ENCODE results near the gene SLC12A9. TPM values are rescaled to one million over a fixed set of nuclear protein-coding genes. Genes with fewer than 3 reads are reported as not detected.

Gene SLC12A9
- total RNA-seq, 6 donors from 2014 or later: 14.5 to 50.1 (median 43.9) TPM

DNA sequence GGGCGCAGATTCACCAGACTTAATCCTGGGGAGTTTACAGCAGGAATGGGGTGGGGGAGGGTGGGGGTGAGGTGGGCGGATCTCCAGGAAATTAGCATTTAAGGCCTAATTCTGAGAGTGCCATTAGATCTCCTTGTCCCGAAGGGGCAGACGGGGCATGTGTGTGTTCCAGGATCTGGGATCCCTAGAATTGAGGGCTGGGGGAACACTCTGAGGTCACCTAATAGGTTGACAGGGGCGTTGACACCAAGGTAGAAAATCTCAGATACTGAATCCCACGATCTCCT is 15.8 kb upstream of the SLC12A9 start:
- Histone ChIP-seq H3K4me1 (peaks cover 9 to 30% (median 17%) of the 10 kb centered on the region in 4 donors), H3K9me3 (no peaks in the 10 kb centered on the region), H3K36me3 (no peaks in the 10 kb centered on the region), H3K27ac (peak overlapping the region; percentile 78 to 91 (median 85)), H3K4me3 (peak overlapping the region in 3 of 4 donors; percentile 31 to 47 (median 46)), H3K27me3 (no peaks in the 10 kb centered on the region)
- TF ChIP-seq POLR2A (IDR thresholded peaks at IDR 0.05): no peak
- TF ChIP-seq POLR2AphosphoS5 (IDR thresholded peaks at IDR 0.05): no peak
- TF ChIP-seq EP300 (IDR thresholded peaks at IDR 0.05): no peak
- ATAC-seq (ENCODE audit: low FRiP score in 2 of 2) (no peak), DNase-seq (no peak)
- WGBS, 2 donors: 24 to 32% methylated on average over 5 to 6 of the region's 6 CpGs

DNA sequence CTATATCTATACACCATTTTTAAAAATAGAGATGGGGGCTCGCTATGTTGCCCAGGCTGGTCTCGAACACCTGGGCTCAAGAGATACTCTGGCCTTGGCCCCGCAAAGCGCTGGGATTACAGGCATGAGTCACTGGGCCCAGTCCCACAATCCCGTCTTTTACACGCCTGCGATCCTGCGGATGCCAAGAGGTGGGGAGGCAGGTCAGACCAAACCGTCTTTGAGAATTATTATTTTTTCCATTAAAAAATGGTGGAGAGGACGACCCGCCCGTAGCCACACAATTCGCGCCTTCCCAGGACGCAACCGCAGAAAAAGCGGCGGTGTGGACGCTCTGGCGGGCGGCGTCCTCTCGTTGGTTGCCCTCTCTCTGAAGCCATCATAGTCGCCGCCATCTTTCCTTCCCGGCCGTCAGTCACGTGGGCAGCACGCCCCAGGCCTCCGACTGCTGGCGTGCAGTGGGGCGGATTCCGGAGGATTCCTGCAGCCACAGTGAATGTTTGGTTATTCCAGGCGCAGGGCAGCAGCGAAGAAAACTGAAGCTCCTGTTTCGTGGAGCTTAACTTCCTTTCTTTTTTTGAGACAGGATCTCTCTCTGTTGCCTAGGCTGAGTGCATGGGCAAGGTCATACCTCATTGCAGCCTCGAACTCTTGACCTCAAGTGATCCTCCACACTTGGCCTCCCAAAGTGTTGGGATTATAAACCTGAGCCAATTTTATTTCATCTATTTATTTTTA is 15.2 kb upstream of the SLC12A9 start:
- peak; percentile 95 to 98 for ATAC-seq (ENCODE audit: low FRiP score in 2 of 2)
- 2 to 11% methylated on average over 6 to 36 of the region's 37 CpGs for WGBS, 2 donors

DNA sequence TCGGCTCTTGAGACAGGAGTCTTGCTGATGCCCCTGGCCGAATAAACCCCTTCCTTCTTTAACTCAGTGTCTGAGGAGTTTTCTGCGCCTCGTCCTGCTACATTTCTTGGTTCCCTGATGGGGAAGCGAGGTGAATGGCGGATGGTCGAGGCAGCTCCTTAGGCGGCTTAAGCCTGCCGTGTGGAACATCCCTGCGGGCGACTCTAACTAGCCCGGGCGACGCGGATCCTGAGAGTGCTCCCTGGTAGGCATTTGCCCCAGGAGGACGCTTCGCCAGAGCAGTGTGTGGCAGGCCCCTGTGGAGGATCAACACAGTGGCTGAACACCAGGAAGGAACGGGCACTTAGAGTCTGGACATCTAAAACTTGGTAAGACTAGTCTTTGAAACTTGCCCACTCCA is 13.2 kb upstream of the SLC12A9 start:
- no peak for DNase-seq

More for the DNA sequence above, 15.2 kb upstream of the SLC12A9 start:
- TF ChIP-seq POLR2A (IDR thresholded peaks at IDR 0.05) (peak in 2 of 4 donors; percentile 46 to 67), EP300 (IDR thresholded peaks at IDR 0.05) (peak in 1 of 4 donors; percentile 19), POLR2AphosphoS5 (IDR thresholded peaks at IDR 0.05) (peak; percentile 74 to 78)
- TF ChIP-seq, protein P1, sequence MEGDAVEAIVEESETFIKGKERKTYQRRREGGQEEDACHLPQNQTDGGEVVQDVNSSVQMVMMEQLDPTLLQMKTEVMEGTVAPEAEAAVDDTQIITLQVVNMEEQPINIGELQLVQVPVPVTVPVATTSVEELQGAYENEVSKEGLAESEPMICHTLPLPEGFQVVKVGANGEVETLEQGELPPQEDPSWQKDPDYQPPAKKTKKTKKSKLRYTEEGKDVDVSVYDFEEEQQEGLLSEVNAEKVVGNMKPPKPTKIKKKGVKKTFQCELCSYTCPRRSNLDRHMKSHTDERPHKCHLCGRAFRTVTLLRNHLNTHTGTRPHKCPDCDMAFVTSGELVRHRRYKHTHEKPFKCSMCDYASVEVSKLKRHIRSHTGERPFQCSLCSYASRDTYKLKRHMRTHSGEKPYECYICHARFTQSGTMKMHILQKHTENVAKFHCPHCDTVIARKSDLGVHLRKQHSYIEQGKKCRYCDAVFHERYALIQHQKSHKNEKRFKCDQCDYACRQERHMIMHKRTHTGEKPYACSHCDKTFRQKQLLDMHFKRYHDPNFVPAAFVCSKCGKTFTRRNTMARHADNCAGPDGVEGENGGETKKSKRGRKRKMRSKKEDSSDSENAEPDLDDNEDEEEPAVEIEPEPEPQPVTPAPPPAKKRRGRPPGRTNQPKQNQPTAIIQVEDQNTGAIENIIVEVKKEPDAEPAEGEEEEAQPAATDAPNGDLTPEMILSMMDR (IDR thresholded peaks at IDR 0.05): peak in 2 of 6 experiments; percentile 1 to 15
- H3K9me3 ChIP-seq: no peaks in the 10 kb centered on the region
- no peaks in the 10 kb centered on the region for H3K27me3 ChIP-seq
- H3K36me3 ChIP-seq: no peaks in the 10 kb centered on the region
- peak overlapping the region; percentile 78 to 91 (median 85) for H3K27ac ChIP-seq
- peak; percentile 93 for DNase-seq
- H3K4me3 ChIP-seq: peak overlapping the region; percentile 28 to 47 (median 38)
- H3K4me1 ChIP-seq: peaks cover 9 to 30% (median 17%) of the 10 kb centered on the region in 4 donors

DNA sequence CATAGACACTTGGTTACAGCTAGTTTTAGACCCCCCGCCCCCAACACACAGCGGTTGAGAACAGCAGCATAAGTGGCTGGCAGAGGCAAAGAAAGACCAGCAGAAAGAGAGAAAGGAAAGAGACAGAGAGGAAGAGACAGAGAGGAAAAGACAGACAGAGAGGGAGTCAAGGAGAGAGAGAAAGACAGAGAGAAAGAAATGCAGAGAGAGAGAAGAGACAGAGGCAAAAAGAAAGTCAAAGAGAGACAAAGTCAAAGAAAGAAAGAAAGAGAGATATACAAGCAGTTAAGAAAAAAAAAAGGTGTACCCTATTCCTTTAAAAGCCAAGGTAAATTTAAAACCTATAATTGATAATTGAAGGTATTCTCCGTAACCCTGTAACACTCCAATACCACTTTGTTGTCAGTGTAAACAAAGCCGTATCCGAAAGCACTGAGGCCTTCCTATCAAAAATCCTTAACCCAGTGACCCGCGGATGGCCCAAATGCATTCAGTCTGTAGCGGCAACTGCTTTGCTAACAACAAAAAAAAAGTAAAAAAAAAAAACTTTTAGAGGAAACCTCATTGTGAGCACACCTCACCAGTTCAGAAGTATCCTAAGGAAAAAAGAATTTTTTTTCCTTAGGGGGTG is 11.9 kb upstream of the SLC12A9 start:
- Histone ChIP-seq H3K27me3 (no peaks in the 10 kb centered on the region), H3K27ac (no peak overlapping the region), H3K4me3 (no peak overlapping the region), H3K36me3 (no peaks in the 10 kb centered on the region), H3K9me3 (no peaks in the 10 kb centered on the region), H3K4me1 (peaks cover 9 to 20% (median 12%) of the 10 kb centered on the region in 4 donors)
- no peak for ATAC-seq (ENCODE audit: low FRiP score in 2 of 2)
- DNase-seq: no peak
- TF ChIP-seq, protein P1 (IDR thresholded peaks at IDR 0.05): no peak
- TF ChIP-seq POLR2A (IDR thresholded peaks at IDR 0.05) (no peak), EP300 (IDR thresholded peaks at IDR 0.05) (no peak), POLR2AphosphoS5 (IDR thresholded peaks at IDR 0.05) (no peak)
- 58 to 73% methylated on average over 8 of the region's 8 CpGs for WGBS, 2 donors

More for the DNA sequence above, 13.2 kb upstream of the SLC12A9 start:
- Histone ChIP-seq H3K4me1 (peaks cover 9 to 30% (median 17%) of the 10 kb centered on the region in 4 donors), H3K36me3 (no peaks in the 10 kb centered on the region), H3K4me3 (no peak overlapping the region), H3K27ac (no peak overlapping the region), H3K9me3 (no peaks in the 10 kb centered on the region), H3K27me3 (no peaks in the 10 kb centered on the region)
- ATAC-seq (ENCODE audit: low FRiP score in 2 of 2): no peak
- TF ChIP-seq EP300 (IDR thresholded peaks at IDR 0.05) (no peak), POLR2A (IDR thresholded peaks at IDR 0.05) (no peak), POLR2AphosphoS5 (IDR thresholded peaks at IDR 0.05) (no peak)
- TF ChIP-seq, protein P1 (IDR thresholded peaks at IDR 0.05): no peak
- 94 to 95% methylated on average over 18 of the region's 18 CpGs for WGBS, 2 donors

DNA sequence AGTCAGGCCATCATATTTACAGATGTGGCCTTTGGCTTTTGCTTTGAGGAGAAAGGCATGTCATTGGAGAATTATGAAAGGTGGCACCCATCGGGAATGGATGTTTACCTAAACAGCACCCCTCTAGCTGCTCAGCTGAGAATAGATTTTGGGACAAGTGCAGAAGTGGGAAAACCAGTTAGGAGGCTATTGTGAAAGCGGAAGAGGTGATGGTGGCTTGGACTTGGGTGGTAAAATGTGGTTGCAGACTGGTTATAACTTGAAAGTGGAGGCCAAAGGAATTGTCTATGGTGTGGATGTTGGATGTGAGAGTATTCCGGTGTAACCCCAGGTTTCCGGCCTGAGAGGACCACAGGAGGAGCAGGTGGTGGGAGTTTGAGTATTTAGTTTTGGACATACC is 5.2 kb upstream of the SLC12A9 start:
- H3K9me3 ChIP-seq: no peaks in the 10 kb centered on the region
- H3K27ac ChIP-seq: no peak overlapping the region
- TF ChIP-seq POLR2A (IDR thresholded peaks at IDR 0.05): no peak
- no peak for TF ChIP-seq POLR2AphosphoS5 (IDR thresholded peaks at IDR 0.05)
- no peak for TF ChIP-seq EP300 (IDR thresholded peaks at IDR 0.05)
- TF ChIP-seq, protein P1 (IDR thresholded peaks at IDR 0.05): no peak
- no peaks in the 10 kb centered on the region for H3K27me3 ChIP-seq
- peaks cover 7% of the 10 kb centered on the region in 4 donors for H3K4me1 ChIP-seq
- no peak for ATAC-seq (ENCODE audit: low FRiP score in 2 of 2)
- no peak for DNase-seq
- no peak overlapping the region for H3K4me3 ChIP-seq
- 84 to 89% methylated on average over 4 of the region's 4 CpGs for WGBS, 2 donors
- no peaks in the 10 kb centered on the region for H3K36me3 ChIP-seq

Measured in upper lobe of left lung (tissue), 6 donors.